MCF 10A (cell line): ENCODE data around the gene ARRDC4. TPM values are rescaled to one million over a fixed set of nuclear protein-coding genes. Genes with fewer than 3 reads are reported as not detected.
A peak's percentile ranks its signal among the peaks of the same experiment; 100 is the strongest.

ENCODE experiments used
- BruUV-seq: library from RNA; stranded (reverse); fragments of 400-500 nt; replicated peaks from 2 replicates; lab custom pipeline; 2021; lab: Mats Ljungman, UMichigan
- CTCF ChIA-PET: fragments of 300-600 bp; sonication (Branson Sonifier 250); formaldehyde crosslinking; extraction: SDS; loops from one replicate; lab custom pipeline; 2021; ENCODE audit warnings: antibody characterized with exemption, inconsistent platforms; lab: Yijun Ruan, JAX
- POLR2A ChIA-PET: fragments of 300-600, 350-650 bp; sonication (Branson Sonifier 250); formaldehyde crosslinking; extraction: SDS; loops from one replicate; lab custom pipeline; 2020; ENCODE audit warnings: antibody characterized with exemption, inconsistent platforms; lab: Yijun Ruan, JAX
- DNase-seq: peaks from one replicate; pipeline ENCODE4 v3.0.0-alpha.2; 2018; ENCODE audit not compliant: unreplicated experiment
- H3K27ac Mint-ChIP-seq: one replicate; pipeline ENCODE4 v1.8.0; 2022; ENCODE audit warnings: mild to moderate bottlenecking, low read depth, mixed read lengths; ENCODE audit not compliant: unreplicated experiment
- H3K27me3 Mint-ChIP-seq: one replicate; pipeline ENCODE4 v1.8.0; 2022; ENCODE audit warnings: mixed read lengths; ENCODE audit not compliant: insufficient read depth, unreplicated experiment
- H3K36me3 Mint-ChIP-seq: one replicate; pipeline ENCODE4 v1.8.0; 2022; ENCODE audit warnings: mild to moderate bottlenecking, moderate library complexity, mixed read lengths; ENCODE audit not compliant: insufficient read depth, unreplicated experiment
- H3K4me1 Mint-ChIP-seq: one replicate; pipeline ENCODE4 v1.8.0; 2022; ENCODE audit warnings: mixed read lengths; ENCODE audit not compliant: insufficient read depth, unreplicated experiment
- H3K4me3 Mint-ChIP-seq: one replicate; pipeline ENCODE4 v1.8.0; 2022; ENCODE audit warnings: mild to moderate bottlenecking, moderate library complexity, mixed read lengths; ENCODE audit not compliant: unreplicated experiment
- H3K9me3 Mint-ChIP-seq: one replicate; pipeline ENCODE4 v1.8.0; 2022; ENCODE audit warnings: mixed read lengths; ENCODE audit not compliant: unreplicated experiment
- intact Hi-C: fragments of 100-400 bp; cut with micrococcal nuclease; formaldehyde crosslinking; loops from 2 replicates; pipeline ENCODE4 v1.14.1; 2022
- total RNA-seq: library from RNA; stranded (reverse); gene quantifications from 2 replicates; pipeline ENCODE4 v1.2.3, GENCODE V29; 2022
- TF ChIP-seq, protein P1 (sequence below): fragments of 200-600 bp; IDR thresholded peaks from one replicate; pipeline ENCODE4 v1.8.0; 2022; ENCODE audit warnings: antibody characterized with exemption, mild to moderate bottlenecking; ENCODE audit not compliant: unreplicated experiment

Gene ARRDC4
- total RNA-seq, 1 experiment from 2014 or later: 36.0 TPM

DNA sequence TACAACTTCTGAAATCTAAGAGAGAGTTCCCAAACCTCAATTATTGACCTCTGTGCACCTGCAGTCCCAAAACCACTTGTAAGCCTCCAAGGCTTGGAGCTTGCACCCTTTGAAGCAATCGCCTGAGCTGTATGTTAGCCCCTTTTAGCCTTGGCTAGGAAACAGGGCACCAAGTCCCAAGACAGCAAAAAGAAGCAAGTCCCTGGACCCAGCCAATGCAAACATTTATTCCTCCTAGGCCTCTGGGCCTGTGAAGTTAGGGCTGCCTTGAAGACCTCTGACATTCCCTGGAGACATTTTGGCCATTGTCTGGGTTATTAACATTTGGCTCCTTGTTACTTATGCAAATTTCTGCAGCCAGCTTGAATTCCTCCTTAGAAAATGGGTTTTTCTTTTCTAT lies 26.9 kb upstream of the ARRDC4 start:
- Mint-ChIP-seq H3K9me3 (peaks cover 8% of the 10 kb centered on the region), H3K4me3 (no peak overlapping the region), H3K36me3 (no peaks in the 10 kb centered on the region), H3K27me3 (no peaks in the 10 kb centered on the region), H3K27ac (no peak overlapping the region), H3K4me1 (peaks cover 7% of the 10 kb centered on the region)
- TF ChIP-seq, protein P1, sequence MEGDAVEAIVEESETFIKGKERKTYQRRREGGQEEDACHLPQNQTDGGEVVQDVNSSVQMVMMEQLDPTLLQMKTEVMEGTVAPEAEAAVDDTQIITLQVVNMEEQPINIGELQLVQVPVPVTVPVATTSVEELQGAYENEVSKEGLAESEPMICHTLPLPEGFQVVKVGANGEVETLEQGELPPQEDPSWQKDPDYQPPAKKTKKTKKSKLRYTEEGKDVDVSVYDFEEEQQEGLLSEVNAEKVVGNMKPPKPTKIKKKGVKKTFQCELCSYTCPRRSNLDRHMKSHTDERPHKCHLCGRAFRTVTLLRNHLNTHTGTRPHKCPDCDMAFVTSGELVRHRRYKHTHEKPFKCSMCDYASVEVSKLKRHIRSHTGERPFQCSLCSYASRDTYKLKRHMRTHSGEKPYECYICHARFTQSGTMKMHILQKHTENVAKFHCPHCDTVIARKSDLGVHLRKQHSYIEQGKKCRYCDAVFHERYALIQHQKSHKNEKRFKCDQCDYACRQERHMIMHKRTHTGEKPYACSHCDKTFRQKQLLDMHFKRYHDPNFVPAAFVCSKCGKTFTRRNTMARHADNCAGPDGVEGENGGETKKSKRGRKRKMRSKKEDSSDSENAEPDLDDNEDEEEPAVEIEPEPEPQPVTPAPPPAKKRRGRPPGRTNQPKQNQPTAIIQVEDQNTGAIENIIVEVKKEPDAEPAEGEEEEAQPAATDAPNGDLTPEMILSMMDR: no peak
- BruUV-seq: no TSS peak
- no peak for DNase-seq
- intact Hi-C loops: no loop called here
- CTCF ChIA-PET: interaction anchor here (0.5 to 1.0 kb wide), 2 partner anchors 47 to 488 kb away, joined by 3 read pairs; no protein-coding TSS in a partner anchor
- POLR2A ChIA-PET: no interaction called here

GRCh38 chr15:97940993-97941392 lies 19.5 kb upstream of the ARRDC4 start:
- POLR2A ChIA-PET: no interaction called here
- no TSS peak for BruUV-seq
- Mint-ChIP-seq H3K27ac (no peak overlapping the region), H3K4me3 (no peak overlapping the region), H3K4me1 (no peaks in the 10 kb centered on the region), H3K36me3 (no peaks in the 10 kb centered on the region), H3K27me3 (no peaks in the 10 kb centered on the region), H3K9me3 (no peaks in the 10 kb centered on the region)
- CTCF ChIA-PET: no interaction called here
- TF ChIP-seq, protein P1: no peak
- intact Hi-C loops: no loop called here
- no peak for DNase-seq

DNA sequence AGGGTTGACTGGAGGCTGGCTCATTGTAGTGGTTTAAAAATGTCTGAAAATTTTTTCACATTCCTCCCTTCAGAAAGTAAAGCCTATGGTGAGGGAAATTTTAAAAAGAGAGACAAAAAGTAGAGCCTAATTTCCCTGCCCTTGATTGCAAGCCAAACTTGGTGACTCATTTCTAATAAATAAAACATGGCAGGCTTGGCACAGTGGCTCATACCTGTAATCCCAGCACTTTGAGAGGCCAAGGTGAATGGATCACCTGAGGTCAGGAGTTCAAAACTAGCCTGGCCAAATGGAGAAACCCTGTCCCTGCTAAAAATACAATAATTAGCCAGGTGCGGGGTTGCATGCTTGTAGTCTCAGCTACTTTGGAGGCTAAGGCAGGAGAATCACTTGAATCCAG lies 18.9 kb upstream of the ARRDC4 start:
- H3K4me3 Mint-ChIP-seq: no peak overlapping the region
- peak; percentile 16 for DNase-seq
- TF ChIP-seq, protein P1: no peak
- no peaks in the 10 kb centered on the region for H3K4me1 Mint-ChIP-seq
- ChIA-PET CTCF (no interaction called here), POLR2A (no interaction called here)
- H3K27me3 Mint-ChIP-seq: no peaks in the 10 kb centered on the region
- intact Hi-C loops: no loop called here
- no TSS peak for BruUV-seq
- no peak overlapping the region for H3K27ac Mint-ChIP-seq
- no peaks in the 10 kb centered on the region for H3K36me3 Mint-ChIP-seq
- H3K9me3 Mint-ChIP-seq: no peaks in the 10 kb centered on the region

DNA sequence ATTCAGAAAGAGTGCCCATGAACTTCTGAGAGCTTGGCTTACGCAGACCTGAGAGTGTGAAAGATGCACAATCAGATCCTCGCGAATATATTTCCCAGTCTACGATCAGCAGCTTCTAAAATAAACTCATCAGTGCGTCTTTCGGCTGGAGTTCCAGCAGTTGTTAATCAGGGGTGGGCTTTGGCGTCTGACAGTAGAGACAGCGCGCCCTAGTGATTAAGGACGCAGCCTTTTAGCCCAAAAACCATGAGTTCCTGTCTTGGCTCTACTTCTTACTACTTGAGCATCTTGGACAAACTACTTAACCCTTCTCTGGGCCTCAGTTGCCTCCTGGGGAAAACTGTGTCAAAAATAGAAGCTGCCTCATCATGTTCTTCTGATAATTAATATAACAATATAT lies 15.8 kb upstream of the ARRDC4 start:
- TF ChIP-seq, protein P1: no peak
- Mint-ChIP-seq H3K27ac (no peak overlapping the region), H3K4me3 (no peak overlapping the region), H3K4me1 (peaks cover 7% of the 10 kb centered on the region), H3K27me3 (no peaks in the 10 kb centered on the region), H3K9me3 (no peaks in the 10 kb centered on the region), H3K36me3 (no peaks in the 10 kb centered on the region)
- DNase-seq: no peak
- intact Hi-C loops: no loop called here
- no TSS peak for BruUV-seq
- ChIA-PET POLR2A (no interaction called here), CTCF (interaction anchor here (1.1 to 1.3 kb wide), 2 partner anchors 45 to 233 kb away, joined by 4 read pairs; no protein-coding TSS in a partner anchor)
